GM19025 (cell line): ENCODE data around the gene BAG3.
"Not testable (repeated sequence)": the region's sequence is repeated elsewhere in the genome, so short reads cannot be mapped to it uniquely, and the experiment has no call there.

Source experiments
- ATAC-seq: cut with Tn5 transposase; IDR thresholded peaks from one replicate; pipeline ENCODE4 v1.9.1; 2021; ENCODE audit warnings: mild to moderate bottlenecking, low read depth, moderate library complexity; ENCODE audit not compliant: unreplicated experiment

Gene BAG3

GRCh38 chr10:119650692-119651513, at the start of gene BAG3:
TSS of gene BAG3 (plus strand) at chr10:119651380. CDS start at chr10:119651676, 296 bp downstream.
- ATAC-seq = peak; percentile 78

- no peak for ATAC-seq
Observed at GRCh38 chr10:119602241-119603095, 48.7 kb upstream of the BAG3 start.

- no peak for ATAC-seq
Observed at GRCh38 chr10:119604468-119604867, 46.7 kb upstream of the BAG3 start.

GRCh38 chr10:119608316-119609155, 42.6 kb upstream of the BAG3 start:
- ATAC-seq = no peak

- ATAC-seq = no peak
Observed at GRCh38 chr10:119609516-119609915, 41.7 kb upstream of the BAG3 start.

- ATAC-seq = no peak
Observed at GRCh38 chr10:119611433-119611832, 39.7 kb upstream of the BAG3 start.

GRCh38 chr10:119613741-119614140, 37.4 kb upstream of the BAG3 start:
- no peak for ATAC-seq

GRCh38 chr10:119614686-119615085, 36.5 kb upstream of the BAG3 start:
- no peak for ATAC-seq

GRCh38 chr10:119616882-119617570, 34.2 kb upstream of the BAG3 start:
- ATAC-seq = no peak

- ATAC-seq = no peak
Observed at GRCh38 chr10:119619215-119619614, 32.0 kb upstream of the BAG3 start.

- ATAC-seq = not testable (repeated sequence)
Observed at GRCh38 chr10:119619811-119620210, 31.4 kb upstream of the BAG3 start.

- ATAC-seq = no peak
Observed at GRCh38 chr10:119620241-119621077, 30.7 kb upstream of the BAG3 start.

- no peak for ATAC-seq
Observed at GRCh38 chr10:119621078-119621384, 30.1 kb upstream of the BAG3 start.

- no peak for ATAC-seq
Observed at GRCh38 chr10:119625570-119626280, 25.5 kb upstream of the BAG3 start.

- no peak for ATAC-seq
Observed at GRCh38 chr10:119630300-119630699, 20.9 kb upstream of the BAG3 start.

GRCh38 chr10:119633538-119634218, 17.5 kb upstream of the BAG3 start:
- ATAC-seq = no peak

GRCh38 chr10:119634219-119634544, 17.0 kb upstream of the BAG3 start:
- ATAC-seq = no peak

- no peak for ATAC-seq
Observed at GRCh38 chr10:119637631-119638030, 13.5 kb upstream of the BAG3 start.
